GM21447 (cell line): ENCODE data around the gene NAGK.
A peak's percentile ranks its signal among the peaks of the same experiment; 100 is the strongest.
"Not testable (repeated sequence)": the region's sequence is repeated elsewhere in the genome, so short reads cannot be mapped to it uniquely, and the experiment has no call there.

ENCODE experiments used
- ATAC-seq: cut with Tn5 transposase; IDR thresholded peaks from one replicate; pipeline ENCODE4 v1.9.1; 2021; ENCODE audit not compliant: unreplicated experiment

The NAGK gene

GRCh38 chr2:71067567-71068217 is 756 bp upstream of the NAGK start:
- ATAC-seq, result peak; percentile 0

- ATAC-seq, result no peak
Observed at GRCh38 chr2:71069376-71069775, 928 bp downstream of the NAGK start.

GRCh38 chr2:71070294-71071093 is 2.0 kb downstream of the NAGK start:
- ATAC-seq, result no peak

DNA sequence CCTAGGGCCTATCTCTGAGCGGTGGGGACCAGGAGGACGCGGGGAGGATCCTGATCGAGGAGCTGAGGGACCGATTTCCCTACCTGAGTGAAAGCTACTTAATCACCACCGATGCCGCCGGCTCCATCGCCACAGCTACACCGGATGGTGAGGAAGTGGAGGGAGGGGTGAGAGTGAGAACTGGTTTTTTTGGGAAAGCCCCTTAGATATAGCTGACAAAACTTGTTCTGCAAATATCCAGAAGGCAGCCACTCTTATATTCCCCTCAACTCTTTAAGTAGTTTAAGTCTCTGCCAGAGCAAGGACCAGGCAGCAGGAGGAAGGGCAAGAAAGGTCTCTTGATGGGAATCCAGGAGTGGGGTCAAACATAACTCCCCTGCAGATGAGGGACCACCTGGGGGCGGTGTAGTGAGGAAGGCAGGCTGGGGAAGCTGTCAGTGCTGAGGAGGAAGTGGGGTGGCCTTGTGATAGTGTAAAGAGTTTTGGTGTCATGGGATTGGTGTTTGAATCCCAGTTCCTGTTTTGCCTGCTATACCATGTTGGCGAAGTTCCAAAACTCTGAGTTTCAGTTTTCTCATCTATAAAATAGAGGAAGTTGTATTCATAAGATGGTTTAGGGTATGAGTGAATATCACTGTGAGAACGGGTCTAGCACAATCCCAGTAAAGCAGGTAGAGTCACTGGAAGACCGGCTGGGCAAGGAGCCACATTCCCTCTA is 3.4 kb downstream of the NAGK start:
- ATAC-seq, result peak; percentile 47

DNA sequence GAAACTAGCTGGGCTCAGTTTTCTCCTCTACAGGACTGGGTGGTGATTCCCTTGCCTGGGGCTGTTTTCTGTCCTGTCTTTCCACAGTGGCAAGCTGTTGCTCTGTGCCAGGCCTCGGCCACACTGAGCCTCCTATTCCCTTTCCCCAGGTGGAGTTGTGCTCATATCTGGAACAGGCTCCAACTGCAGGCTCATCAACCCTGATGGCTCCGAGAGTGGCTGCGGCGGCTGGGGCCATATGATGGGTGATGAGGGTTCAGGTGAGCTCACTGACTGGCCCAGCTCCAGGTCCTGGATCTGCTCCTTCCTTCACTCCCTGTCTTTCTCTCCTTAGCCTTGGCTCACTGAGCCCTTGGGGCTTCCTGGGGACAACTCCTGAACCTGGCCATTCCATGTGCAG is 4.0 kb downstream of the NAGK start:
- ATAC-seq, result no peak

DNA sequence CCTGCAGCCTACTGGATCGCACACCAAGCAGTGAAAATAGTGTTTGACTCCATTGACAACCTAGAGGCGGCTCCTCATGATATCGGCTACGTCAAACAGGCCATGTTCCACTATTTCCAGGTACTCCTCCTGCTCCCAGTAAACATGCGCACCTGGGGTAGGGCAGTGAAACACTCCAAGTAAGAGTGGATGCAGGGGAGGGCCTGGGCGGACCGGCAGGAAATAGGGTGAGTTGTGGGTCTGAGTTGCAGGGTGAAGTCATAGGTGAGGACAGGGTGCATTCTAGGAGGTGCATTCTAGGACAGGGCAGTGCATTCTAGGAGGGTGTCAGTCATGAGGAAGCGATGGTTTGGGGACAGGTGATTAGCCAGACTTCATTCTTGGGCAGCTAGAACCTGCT is 5.0 kb downstream of the NAGK start:
- ATAC-seq, result no peak

DNA sequence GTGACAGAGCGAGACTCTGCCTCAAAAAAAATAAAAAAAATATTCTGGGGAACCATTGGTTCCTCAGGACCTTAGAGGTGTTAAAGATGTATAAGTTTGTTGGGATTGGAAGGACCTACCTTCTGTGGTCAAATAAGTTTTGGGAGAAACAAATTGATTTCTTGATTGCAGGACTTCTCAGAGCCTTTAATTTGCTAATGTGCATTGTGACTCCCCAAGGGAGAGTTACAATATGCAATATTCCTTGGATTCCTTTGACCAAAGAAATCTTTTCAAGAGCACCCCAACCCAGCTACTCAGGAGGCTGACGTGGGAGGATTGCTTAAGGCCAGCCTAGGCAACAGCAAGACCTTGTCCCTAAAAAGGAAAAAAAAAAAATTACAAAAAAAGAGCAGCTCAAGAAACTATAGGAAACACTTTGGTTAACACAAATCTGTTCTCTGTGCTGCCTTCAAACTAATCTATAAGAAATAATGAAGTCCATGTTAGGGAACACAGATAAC is 6.5 kb downstream of the NAGK start:
- ATAC-seq, result no peak

GRCh38 chr2:71078624-71079023 is 10.2 kb downstream of the NAGK start:
- ATAC-seq, result no peak

DNA sequence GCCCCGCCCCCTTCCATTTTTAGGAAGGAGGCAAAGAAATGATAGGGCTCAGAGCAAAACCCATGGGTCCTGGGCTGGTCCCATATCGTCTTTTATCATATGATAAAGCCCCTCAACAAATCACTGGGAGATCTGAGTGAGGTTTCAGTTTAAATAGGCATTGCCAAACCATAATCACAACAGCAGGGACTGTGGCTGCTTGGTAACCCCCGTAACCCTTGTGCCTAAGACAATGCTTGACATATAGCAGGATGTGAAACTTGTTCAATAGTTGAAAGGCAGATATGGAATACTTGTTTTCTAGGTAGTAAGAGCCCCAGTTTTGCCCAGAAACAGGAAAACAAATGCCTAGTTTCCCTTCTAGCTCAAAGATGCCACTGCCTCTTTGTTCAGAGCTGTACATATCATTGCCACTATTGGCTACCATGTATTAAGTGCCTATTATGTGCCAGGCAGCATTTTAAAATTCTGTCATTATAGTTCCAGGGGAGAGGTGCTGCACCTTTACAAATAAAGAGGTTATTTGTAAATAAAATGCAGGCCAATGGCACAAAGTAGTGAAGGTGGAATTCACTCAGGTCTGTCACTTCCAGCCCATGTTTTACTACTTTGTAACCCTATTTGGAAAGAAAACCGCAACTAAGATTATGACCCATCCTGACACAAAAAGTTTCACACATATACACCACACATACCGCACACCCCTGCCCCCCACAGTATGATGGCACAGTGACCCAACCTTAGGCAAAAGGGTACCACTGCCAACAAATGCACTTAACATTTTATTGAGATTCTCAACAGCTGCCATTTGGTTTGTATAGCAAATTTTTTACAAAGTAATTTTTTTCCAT is 14.2 kb downstream of the NAGK start:
- ATAC-seq, result peak; percentile 58

DNA sequence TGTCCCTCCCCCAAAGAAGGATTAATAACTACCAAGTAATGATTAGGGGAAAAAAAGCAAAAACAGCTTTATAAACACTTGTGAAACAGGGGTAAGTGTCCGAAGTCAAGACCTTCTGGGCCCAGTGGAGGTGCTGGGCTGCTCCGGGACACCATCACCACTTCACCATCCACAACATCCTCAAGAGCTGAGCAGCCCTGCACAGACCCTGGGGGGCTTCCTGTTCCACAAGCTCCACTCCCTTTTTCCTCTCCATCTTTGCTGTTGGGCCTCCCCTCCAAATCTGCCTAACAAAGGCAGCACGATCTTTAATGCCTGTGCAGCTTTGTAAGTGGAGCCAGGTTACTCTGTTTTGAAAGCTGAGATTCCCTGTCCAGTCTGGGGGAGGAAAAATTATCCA is 14.8 kb downstream of the NAGK start:
- peak; percentile 6 for ATAC-seq

DNA sequence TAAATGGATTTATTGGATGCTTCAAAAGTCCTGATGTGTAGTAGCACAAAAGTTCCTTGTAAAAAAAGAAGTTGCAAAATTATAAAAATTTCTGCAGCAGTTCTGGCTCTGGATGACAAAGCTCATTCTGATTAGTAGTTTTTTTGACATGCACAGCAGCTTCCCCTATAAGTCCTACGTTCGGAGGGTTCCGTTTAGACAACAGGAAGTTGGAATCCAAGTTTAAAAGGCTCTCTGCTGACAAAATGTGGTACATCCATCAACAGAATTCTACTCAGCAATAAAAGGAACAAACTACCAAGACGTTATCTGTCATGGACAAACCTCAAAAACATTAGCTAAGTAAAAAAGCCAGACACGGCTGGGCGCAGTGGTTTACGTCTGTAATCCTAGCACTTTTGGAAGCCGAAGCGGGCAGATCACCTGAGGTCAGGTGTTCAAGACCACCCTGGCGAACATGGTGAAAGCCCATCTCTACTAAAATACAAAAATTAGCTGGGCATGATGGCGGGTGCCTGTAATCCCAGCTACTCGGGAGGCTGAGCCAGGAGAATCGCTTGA is 15.4 kb downstream of the NAGK start:
- ATAC-seq, result not testable (repeated sequence)

DNA sequence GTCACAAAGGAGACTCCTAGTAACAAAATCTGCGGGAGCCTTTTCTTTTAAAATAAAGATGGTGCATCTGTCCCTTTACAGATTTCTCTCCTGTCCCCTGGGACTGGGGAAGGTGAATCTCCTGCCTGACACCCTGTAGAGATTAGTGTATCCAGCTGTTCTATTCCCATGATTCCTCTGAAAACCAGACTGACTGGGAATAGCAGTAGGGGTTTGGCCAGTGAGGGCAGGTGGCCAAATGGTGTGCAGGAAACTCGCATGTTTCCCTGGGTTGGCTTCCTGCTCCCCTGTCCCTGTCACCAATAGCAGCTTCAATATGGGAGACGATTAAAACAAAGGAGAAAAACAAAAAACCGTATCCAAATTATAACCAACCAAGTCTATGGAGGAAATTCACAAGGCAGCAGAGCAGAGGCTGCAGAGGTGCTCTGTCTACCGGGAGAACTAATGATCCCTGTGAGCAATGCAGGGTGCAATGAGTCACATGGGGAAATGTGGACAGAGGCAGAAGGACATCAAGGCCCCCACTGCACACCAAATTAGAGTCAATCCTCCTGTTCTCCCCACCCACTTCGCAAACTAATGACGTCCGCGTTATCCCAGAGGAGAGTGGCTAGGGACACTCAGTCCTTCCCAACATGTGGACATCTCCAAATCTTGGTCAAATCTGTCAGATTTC is 17.0 kb downstream of the NAGK start:
- not testable (repeated sequence) for ATAC-seq

DNA sequence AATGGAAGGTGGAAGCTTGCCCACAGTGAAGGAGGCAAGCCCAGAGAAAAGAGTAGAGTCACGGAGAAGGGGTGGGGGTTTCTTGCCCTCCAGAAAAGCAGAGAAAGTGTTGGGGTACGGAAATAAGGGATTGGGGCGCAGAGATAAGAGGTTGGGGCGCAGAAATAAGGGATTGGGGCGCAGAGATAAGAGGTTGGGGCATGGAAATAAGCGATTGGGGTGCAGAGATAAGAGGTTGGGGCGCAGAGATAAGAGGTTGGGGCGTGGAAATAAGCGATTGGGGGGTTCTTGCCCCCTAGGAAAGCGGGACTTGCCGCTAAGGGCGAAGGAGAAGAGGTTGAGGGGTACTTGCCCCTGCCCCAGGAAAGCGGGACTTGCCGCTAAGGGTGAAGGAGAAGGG is 21.0 kb downstream of the NAGK start:
- ATAC-seq, result not testable (repeated sequence)

- not testable (repeated sequence) for ATAC-seq
Observed at GRCh38 chr2:71091808-71092207, 23.4 kb downstream of the NAGK start.

GRCh38 chr2:71092491-71093260 is 24.2 kb downstream of the NAGK start:
- not testable (repeated sequence) for ATAC-seq

GRCh38 chr2:71100195-71100964 is 31.9 kb downstream of the NAGK start:
- no peak for ATAC-seq

GRCh38 chr2:71101656-71102055 is 33.2 kb downstream of the NAGK start:
- no peak for ATAC-seq

DNA sequence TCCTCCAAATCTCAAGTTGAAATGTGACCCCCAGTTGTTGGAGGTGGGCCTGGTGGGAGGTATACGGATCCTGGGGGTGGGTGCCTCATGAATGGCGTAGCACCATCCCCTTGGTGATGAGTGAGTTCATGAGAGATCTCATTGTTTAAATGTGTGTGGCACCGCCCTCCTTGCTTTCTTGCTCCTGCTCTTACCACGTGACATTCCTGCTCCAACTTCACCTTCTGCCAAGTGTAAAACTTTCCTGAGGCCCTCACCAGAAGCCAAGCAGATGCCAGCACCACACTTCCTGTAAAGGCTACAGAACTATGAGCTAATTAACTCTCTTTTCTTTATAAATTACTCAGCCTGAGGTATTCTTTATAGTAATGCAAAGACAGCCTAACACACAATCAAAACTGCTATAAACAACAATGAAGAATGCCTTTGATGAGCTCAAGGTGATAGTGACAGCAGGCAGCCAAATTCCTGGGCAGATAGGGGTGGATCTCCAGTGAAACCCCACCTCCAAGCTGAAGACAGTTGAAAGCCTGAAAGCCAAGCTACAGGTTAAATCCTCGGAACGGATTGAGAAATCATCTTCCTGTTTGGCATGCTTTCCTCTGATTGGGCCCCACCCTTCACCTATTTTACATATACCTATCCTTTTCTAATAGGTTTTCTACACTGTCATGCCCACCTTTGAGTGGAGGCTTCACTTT is 34.7 kb downstream of the NAGK start:
- ATAC-seq, result no peak
